CD4-positive, alpha-beta T cell treated with Interleukin-6 for 4 hours (primary cell): ENCODE results near the gene PI16.

Experiments
- DNase-seq: peaks from one replicate; pipeline ENCODE4 v3.0.0-alpha.2; 2020; ENCODE audit warnings: mixed read lengths

PI16 gene

DNA sequence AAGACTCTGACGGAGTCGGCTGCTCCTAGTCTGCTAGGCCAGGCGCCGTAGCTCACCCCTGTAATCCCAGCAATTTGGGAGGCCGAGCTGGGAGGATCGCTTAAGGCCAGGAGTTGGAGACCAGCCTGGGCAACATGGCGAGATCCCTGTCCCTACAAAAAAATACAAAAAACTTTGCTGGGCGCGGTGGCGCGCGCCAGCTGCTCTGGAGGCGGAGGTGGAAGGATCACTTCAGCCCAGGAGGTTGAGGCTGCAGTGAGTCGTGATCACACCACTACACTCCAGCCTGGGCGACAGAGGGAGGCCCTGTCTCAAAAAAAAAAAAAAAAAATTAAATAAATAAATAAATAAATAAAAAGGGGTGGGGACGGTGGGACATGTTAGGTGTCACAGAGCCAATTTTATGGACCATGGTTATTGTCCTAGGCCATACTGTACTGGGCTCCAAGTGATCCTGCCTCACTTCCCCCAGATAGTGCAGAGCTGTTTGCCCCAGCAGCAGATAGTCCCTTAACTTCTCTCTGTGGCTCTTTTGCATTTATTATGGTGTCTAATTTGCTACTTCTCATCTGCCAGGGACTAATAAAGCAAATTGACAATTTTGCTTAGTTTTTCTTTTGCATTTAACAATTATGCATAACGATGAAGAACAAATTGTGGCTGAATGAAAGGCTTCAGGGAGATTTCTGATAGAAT, 5.2 kb downstream of the PI16 start:
- no peak for DNase-seq

DNA sequence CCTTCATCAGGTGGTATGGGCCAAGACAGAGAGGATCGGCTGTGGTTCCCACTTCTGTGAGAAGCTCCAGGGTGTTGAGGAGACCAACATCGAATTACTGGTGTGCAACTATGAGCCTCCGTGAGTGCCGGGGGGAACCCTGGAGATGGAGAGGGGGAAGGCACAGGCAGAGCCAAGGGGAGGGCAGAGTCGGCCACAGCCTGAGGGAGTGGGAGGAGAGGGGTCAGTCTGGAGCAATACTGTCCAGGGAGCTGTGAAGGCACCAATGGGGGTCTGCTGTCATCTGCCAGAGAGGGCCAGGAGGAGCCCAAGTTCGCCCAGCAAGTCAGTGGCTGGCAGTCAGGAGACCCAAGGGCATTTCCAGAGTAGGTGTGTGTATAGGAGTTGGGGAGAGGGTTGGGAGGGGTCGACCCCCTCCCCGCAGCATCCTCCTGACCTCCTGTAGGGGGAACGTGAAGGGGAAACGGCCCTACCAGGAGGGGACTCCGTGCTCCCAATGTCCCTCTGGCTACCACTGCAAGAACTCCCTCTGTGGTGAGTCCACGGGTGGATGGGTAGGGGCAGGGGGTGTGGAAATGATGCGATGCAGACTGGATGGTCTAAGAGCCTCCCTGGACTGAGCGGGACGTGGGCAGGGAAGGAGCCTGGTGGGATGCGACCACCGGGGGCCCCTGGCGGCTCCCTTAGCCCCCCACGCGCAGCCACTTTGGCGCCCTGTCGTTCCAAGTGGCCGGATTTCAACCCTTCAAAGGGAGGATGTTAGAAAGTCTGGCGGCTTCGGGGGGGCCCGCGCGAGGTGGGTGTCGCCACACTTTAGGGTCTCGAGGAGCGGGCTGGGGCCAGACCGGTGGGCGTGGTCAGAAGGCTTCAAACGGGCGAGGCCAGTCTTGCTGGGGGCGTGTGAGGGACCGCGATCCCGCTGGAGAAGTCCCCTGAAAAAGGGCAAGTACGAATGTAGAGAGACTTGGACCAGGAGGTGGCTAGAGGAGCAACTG, 7.2 kb downstream of the PI16 start:
- no peak for DNase-seq

DNA sequence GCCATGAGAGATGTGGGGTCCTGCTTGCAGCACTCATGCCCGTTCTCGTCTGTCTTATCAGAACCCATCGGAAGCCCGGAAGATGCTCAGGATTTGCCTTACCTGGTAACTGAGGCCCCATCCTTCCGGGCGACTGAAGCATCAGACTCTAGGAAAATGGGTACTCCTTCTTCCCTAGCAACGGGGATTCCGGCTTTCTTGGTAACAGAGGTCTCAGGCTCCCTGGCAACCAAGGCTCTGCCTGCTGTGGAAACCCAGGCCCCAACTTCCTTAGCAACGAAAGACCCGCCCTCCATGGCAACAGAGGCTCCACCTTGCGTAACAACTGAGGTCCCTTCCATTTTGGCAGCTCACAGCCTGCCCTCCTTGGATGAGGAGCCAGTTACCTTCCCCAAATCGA, 8.3 kb downstream of the PI16 start:
- peak; percentile 87 for DNase-seq

DNA sequence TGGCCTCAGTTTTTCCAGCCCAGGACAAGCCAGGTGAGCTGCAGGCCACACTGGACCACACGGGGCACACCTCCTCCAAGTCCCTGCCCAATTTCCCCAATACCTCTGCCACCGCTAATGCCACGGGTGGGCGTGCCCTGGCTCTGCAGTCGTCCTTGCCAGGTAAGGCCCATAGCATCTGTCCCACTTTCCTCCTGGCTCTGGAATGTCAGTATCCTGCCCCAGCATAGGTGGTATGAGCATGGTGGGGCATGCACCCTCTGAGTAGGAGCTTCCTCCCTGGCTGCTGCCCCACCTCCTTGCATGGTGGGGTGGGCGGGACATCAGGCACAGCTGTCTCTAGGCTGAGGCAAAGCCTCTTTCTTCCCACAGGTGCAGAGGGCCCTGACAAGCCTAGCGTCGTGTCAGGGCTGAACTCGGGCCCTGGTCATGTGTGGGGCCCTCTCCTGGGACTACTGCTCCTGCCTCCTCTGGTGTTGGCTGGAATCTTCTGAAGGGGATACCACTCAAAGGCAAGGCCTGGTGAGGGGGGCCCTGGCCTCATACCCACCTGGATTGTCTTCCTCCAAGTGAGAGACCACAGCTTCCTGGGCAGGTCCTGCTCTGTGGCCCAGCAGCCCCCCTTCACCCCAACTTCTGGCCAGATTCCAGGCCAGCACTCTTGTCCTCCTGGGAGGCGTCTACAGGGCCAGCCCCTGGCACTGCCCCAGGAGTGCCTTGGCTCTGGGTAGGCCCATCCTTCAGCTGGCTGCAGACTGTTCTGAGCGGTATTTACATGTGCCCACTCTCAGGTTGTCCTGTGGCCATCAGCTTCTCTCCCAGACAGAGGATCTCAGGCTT, 9.1 kb downstream of the PI16 start:
- DNase-seq: peak; percentile 59

DNA sequence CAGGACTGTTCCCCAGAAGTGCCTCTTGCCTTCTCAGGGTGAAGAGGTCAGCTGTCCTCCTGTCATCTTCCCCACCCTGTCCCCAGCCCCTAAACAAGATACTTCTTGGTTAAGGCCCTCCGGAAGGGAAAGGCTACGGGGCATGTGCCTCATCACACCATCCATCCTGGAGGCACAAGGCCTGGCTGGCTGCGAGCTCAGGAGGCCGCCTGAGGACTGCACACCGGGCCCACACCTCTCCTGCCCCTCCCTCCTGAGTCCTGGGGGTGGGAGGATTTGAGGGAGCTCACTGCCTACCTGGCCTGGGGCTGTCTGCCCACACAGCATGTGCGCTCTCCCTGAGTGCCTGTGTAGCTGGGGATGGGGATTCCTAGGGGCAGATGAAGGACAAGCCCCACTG, 9.8 kb downstream of the PI16 start:
- DNase-seq: no peak

DNA sequence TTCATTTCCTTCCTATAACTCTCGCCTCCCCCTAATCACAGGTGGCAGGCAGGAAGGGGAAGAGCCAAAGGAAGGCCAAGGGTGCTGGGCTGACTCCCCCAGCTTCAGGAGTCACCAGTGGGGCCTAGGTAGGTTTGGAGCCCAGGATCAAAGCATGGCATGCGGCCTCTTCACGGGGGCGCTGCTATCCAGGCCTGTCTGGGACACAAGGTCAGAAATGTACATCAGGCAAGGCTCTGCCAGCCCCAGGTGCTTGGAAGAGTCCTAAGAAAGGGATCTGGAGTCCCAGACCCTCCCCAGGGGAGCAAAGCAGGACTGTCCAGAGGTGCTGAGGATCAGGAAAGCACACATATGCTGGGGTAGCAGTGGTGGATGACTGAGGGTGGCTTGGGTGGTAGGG, 10.4 kb downstream of the PI16 start:
- no peak for DNase-seq

DNA sequence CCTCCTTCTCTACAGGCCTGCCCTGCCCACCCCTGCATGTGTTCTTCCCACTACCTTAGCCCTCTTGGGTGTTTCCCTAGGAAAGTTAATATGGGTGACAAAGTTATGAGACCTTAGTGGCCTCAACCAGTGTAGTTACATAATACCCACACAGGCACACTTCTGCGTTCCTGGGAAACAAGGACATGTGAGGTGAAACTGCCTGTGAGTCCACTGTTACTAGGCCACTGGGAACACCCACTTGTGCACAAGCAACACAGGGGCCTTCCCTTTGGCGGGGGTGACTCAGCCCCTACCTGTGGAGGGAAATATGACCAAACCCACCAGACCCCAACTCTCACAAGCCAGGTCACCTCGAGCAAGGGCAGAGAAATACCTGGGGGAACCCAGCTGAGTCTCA, 12.8 kb downstream of the PI16 start:
- DNase-seq: no peak

DNA sequence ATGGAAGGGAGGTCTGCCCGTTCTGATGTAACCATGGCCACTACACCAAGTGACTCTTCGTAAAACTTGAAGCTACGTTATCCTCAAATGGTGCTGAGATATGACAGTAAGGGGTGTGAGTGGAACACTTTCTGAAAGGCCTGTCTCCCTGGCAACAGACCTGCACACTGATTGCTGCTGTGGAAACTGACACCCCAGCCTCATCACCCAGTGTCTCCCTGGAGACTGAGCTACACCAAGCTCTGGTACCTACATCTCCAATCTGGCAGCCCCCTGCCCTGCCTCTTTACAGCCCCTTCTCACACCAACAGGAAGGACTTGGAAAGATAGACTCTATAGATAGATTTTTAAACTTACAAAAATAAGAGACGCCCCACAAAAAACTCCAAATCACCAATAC, 13.2 kb downstream of the PI16 start:
- no peak for DNase-seq

DNA sequence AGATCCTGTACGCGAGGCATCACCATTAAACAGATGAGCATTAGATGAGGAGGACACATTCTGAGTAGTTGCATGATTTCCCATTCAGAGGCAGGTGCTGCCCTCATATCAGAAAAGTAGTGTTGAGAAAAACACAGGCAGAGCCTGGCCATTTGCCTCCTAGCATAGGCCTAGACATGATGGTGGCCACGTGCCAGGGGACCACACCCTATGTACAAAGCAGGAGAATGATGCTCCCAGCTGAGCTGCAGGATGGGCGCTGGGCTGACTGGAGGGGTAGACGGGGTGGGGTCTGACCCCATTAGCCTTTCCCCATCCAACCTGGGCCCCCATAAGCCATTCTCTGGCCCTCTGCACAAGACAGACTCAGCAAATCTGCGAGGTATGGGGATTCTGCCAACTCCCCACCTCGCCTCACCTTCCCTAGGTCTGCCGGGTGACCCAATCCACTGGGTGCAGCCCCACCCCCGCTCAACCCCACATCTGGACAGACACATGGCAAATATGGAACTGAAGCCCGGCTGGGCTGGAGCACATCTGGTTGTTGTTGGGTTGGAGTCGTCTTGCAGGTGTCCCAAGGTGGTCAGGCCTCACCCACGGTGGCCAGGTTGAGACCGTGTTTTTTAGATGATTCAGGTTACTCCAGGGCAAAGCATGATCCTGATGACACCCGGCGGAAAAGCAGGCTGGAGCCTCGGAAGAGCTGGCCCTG, 13.9 kb downstream of the PI16 start:
- DNase-seq: no peak

DNA sequence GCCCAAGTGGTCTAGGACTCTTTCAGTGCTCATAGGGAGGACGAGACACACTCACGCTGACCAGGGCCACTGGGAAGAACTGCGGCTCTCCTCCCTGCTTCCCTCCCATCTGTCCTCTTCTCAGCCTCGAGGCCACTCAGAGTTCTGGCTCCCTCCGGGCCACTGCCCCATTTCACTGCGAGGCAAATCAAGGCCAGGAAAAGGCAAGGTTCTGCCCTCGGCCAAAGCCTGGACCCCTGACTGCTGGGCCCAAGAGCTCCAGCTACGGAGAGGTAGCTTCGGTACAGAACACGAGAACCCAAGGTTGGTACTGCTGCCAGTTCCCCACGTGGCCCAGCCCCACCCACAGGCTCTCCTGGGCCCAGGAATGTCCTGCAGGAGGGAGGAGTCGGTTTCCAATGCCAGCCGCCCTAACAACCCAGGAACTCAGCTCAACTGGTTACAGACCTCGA, 14.7 kb downstream of the PI16 start:
- DNase-seq: no peak

DNA sequence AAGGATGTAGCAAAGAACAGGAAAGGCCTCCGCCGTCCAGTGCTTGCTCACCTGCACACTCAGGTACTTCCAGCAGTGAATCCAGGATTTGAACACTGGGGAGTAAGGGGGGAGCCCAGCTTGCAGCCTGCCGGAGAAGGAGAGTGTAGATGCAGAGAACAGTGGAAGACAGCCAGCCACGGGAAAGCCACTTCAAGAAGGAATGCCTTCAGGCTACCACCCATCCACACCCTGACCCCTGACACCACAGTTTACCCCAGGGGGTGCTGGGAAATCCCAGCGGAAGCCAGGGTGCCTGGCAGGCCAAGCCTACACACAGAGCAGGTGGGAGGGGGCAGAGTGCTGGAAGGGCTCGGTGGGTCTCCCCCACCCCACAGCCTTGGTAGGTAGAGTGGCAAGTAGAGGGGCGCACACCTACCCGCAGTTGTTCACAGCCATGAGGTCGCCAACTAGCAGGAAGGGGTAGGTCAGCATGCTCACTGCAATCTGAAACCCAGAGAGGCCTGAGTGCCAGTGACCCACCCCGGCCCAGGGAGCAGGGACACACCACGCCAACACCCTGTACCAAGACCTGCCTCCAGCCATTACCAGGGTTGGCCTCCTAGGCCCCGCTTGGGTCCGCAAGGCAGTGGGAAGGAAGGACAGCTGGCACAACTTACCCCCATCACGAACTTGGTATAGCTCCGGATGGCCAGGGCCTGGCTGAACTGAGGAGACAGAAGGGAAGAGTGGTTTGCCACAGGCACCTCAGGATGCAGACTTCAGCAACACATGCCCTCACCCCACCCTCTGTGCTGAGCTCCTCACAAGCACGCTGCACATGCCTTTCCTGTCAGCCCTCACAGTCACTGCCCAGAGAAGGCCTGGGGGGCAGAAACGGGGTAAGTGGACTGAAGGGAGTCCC, 15.7 kb downstream of the PI16 start:
- no peak for DNase-seq

DNA sequence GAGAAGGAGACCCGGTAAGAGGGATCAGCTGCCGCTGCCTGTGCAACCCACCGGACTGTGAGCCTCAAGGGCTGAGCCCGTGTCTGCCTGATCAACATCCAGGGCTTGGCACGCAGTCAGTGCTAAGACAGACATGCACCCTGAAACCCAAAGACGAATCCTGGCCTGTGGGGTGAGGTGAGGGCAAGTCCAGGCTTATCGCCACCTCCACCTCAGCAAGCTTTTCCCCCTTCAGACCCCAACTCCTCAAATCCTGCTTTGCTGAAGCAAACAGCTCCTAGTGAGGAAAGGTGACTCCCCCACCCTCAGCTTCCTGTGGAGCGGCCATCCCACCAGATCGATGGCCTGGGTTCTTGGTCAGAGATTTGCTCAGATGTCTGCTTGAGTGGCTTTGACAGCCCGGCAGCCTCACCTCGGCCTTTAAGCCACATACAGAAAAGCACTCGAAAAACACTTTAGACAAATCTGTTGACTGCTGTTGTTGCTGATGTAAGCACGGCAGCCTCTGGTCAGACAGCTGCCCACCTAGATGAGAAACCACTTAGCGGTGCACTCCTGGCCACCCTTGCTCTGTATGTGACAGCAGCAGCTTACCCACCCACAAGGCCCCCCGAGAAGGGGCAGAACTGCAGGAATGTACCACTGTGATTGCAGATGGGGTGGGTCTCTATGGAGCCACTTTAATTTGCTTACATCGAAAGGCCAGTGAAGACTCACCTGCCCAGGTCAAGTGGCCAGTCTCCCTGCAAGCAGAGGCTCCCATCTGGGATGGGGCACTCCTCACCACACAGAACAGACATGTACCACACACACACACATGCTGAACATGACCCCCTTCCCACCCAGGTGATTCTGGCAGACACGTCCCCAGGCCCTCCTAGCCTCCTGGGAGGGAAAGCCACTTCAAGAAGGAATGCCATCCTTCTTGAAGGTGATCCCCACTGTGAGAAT, 16.6 kb downstream of the PI16 start:
- no peak for DNase-seq

DNA sequence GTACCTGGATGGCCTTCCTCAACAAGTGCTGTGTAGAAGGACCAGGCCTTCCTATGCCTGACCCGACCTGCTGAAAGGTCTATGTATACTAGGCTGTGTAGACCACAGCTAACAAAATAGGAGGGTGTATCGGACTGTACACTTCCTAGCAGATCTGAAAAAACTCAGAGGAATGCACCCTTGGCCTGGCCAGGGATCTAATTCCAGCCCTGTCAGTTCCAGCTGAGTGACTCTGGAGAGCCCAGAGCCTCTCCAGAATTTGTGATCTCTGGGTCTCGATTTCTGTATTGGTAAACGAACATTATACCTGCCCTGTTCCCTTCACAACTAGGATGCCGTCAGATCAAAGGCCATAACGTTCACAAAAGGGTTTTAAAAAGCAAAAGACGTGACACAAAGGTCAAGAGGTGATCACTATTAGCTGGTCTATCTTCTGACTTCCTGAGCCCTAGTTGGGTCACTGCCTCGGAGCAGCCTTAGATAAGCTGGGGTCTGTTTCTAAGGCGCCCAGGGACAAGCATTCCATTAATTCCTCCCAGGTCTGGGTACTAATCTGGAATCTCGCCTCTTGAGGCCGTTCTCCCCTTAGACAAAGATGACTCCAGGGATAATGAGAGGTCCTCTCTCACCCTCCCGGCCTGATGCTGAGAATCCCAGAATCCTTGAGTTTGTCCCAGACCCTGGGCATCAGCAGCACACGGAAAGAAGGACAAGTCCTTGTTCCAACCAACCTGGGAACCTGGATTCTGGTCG, 17.6 kb downstream of the PI16 start:
- no peak for DNase-seq

DNA sequence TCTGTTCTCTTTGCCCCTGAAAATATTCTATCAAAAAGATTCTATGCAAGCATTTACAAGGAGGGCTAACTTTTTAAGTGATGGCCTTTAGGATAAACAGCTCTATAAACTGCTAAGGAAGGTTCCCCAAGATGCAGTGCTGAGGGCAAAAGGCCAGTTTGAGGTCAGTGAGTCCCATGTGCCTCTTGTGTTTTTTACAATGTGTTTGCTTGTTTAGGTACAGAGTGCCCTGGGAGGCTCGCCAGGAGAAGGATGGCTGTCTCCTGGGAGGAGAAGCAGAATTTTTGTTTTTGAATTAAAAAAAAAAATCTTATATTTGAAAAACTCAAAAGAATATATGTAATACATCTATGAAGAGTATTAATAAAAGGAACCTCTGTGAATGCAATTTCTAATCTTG, 18.7 kb downstream of the PI16 start:
- no peak for DNase-seq

DNA sequence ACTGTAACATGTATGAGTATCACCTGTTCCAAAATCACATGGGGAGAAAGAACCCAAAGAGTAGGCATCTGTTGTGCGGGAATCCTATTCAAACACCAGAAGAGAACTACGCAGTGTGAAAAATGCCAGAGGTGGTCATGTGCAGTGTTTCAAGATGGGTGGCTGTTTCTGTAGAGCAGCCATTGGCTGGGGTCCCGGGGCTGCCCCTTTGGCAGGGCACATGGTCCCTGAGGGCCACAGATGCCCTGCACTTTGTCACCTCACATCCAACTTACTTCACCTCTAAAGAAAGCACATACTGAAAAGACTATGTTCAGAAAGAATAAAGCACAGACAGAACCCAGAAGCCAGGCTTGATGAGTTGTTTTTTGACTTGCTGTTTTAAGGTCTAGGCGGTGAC, 19.1 kb downstream of the PI16 start:
- no peak for DNase-seq

DNA sequence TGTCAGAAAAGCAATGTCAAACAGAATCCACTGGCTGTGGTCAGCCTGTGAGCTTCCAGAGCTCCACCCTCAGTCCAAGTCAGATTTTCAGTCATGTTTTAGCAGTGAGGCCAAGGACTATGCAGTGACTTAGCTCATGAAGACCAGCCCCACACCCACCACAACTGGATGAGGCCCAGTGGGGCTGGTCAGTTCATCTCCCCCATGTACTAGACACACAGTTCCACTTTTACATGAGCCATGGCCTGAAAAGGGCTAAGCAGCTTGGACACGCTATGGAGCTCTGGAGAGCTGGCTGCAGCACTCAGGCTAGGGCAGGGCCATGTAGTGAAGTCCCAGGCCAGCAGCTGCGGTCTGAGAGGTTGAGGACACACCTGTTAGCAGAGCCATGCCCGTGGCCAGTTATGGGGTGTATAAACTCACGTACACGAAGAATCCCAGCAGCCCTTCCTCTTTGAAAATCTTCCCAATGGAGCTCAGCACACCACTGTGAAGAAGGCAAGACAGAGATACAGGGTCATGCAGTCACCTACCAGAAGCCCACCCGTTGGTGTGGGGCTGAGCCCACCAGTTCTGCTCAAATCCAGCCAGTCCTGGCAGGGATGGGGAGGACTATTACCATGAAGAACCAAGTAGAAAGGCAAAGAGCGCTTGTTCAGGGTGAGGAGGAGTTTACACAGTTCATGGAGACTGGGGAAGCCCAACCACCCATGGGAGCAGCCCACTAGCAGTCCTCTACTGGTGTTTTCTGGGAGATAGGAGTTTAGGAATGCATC, 20.9 kb downstream of the PI16 start:
- no peak for DNase-seq

DNA sequence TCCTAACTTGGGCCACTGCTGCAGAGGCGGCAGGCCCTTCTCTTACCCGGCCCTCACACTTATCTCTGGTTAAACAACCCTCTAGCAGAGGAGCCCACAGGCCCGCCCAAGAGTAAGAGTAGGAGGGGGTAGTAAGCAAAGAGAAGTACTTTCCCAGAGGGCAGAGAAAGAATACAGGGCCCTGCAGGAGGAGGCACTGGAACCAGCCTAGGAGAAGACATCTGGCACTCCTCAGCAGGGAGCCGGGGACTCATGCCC, 21.4 kb downstream of the PI16 start:
- DNase-seq: no peak

DNA sequence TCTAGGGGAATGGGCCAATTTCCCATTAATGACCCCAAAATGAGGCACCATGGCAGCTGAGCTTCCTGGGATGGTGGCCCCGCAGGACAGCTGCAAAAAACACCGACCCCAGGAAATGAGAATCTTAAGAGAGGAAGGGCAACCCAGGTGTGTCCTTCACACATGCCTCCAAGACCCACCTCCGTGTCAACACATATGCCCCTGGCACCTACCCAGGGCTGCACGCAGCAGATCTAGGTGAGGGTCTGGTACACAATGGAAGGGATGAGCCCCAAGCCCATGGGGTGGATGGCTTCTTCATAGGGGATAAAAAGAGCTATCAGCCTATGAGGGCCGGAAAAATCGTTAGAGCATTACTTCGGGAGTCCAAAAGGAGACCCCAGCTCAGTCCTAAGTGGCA, 22.0 kb downstream of the PI16 start:
- DNase-seq: no peak

DNA sequence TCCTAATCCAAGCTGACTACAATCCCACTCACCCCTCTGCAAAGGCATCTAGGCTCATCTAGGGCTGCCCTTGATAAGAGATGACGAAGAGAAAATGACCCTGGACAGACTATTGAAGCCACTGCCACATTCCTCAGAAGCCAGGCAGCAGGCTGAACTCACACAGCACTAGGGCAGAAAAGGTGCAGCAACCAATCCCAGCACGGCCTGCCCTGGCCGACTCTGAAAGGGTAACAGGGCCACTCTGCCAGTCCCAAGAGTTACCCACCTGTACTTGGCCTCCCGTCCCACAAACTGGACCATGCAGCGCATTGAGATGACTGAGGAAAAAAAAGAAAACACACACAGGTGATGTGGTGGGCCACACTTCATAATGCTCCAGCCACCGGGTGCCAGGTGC, 22.4 kb downstream of the PI16 start:
- no peak for DNase-seq
